Stimulated activated CD8-positive, alpha-beta memory T cell treated with anti-CD3 and anti-CD28 coated beads, Interleukin-4, amount 100 ng/mL, for 48 hours (primary cell): ENCODE data around the gene RALGAPA2.

Source experiments
- DNase-seq: peaks from one replicate; pipeline ENCODE4 v3.0.0-alpha.2; 2020

RALGAPA2 gene

DNA sequence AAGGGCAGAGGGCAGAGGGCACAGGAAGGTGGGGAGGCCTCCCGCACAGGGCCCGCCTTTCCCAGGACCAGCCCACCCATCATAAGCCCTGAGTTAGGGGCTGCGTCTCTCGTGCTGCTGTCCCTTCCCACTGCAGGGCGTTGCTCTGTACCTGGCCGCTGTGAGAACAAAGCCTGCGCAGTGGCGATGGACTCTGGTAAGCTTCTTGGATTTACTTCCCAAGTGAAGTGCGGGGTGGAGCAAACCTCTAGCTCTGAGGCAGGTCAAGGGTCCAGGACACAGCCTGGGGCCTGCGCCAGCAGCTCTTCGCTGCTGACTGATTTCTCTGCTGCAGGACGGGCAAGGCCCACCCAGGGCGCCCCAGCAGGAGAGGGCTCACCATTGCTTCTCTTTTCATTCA is 320.7 kb downstream of the RALGAPA2 start:
- DNase-seq, result no peak

- no peak for DNase-seq
Measured at GRCh38 chr20:20391115-20391514, 321.3 kb downstream of the RALGAPA2 start.

- DNase-seq, result no peak
Measured at GRCh38 chr20:20390393-20390792, 322.1 kb downstream of the RALGAPA2 start.

DNA sequence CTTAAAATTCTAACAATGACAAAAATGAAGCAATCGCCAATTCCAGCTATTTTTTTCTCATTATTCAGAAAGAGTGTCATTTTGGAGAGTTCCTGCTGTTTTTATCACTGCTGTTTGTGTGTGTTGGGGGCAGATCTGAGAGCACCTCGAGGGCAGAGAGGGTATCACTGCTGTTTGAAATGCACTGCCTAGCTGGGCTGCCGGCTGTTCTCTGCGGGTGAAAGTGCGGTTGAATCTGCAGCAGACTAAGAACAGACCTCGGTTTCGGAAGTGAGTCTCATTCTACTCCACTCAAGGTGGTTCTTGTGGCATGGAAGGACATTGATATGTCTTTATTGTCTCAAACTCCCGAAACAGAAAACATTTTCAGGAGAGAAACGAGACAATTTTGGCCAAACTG is 326.3 kb downstream of the RALGAPA2 start:
- no peak for DNase-seq

GRCh38 chr20:20375862-20376261 is 336.6 kb downstream of the RALGAPA2 start:
- DNase-seq, result no peak

DNA sequence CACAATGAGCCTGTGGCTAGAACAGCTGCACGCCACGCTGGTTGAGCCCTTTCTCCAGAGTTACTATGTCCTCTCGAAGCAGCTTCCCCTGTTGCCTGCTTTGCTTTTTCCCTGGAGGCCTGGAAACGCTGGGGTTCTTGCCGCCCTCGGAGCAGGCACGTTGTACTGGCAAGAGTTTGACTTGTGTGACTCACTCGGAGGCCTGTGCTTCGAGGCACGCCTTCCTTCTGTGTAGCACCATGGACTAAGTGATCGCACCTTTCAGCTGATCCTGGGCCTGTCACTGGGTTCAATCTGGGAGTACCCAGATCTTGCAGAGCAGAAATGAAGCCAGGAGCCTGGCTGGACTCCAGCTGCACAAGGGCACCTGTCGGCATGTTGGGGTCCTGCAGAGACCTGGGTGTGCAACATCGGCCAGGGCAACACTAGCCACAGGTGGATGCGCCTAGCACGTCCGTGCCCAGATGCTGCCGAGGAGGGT is 339.3 kb downstream of the RALGAPA2 start:
- no peak for DNase-seq

DNA sequence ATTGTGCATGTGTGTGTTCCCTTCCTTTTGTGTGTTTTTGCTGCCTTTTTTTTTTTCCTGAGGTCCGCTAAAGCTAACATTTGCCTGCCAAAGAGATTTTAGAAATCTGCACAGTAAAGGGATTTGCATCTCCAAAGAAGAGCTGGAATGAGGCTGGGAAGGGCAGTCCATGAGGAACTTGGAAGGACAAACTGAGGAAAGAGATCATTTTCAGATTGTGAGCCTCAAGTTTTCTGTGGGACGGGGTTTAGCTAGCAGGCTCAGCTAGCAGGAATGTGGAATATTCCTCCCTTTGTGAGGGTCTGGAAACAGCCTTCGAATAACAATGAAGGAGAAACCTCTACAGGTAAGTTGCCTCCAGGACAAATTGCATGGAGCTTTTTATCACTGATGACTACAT is 340.8 kb downstream of the RALGAPA2 start:
- DNase-seq, result no peak

- no peak for DNase-seq
Measured at GRCh38 chr20:20371083-20371482, 341.4 kb downstream of the RALGAPA2 start.

DNA sequence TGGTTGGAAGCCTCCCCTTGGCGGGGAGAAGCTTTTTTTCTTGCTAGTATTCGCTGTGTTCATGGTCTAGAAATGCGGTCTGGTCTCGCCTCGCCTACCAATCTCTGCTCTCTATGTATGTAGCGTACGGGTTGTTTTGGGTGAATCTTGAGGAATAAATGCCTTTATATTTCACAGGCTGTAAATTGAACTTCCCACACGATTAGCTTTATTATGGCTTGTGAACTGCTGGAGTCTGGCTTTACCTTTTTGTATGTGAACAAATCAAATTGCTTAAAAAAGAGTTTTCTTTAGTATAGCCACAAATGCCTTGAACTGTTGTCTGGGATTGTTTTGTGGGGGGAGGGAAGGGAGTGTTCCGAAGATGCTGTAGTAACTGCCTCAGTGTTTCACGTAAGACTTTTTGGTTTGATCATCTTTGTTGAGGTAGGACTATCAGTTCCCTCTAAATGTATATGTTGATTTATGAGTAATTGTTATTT is 342.3 kb downstream of the RALGAPA2 start:
- DNase-seq, result no peak

DNA sequence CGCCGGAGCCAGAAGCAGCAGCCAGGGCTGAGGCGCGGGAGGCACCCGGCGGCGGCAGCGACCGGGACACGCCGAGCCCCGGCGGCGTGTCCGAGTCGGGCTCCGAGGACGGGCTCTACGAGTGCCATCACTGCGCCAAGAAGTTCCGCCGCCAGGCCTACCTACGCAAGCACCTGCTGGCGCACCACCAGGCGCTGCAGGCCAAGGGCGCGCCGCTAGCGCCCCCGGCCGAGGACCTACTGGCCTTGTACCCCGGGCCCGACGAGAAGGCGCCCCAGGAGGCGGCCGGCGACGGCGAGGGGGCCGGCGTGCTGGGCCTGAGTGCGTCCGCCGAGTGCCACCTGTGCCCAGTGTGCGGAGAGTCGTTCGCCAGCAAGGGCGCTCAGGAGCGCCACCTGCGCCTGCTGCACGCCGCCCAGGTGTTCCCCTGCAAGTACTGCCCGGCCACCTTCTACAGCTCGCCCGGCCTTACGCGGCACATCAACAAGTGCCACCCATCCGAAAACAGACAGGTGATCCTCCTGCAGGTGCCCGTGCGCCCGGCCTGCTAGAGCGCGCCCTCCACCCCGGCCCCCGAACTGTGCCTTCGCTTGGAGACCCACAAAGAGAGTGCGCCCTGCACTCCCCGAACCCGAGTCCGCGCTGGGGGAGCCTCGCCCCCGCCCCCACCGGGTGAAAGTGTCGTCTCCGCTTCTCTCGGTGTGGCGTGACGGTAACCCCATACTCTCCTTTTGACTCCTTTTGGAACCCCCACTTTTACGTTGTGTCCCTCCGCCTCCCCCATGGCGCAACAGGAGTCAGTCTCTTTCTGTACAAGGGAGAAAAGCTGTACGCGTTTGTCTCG is 343.0 kb downstream of the RALGAPA2 start:
- DNase-seq, result peak; percentile 46

- DNase-seq, result peak; percentile 39
Measured at GRCh38 chr20:20368418-20369249, 343.8 kb downstream of the RALGAPA2 start.

DNA sequence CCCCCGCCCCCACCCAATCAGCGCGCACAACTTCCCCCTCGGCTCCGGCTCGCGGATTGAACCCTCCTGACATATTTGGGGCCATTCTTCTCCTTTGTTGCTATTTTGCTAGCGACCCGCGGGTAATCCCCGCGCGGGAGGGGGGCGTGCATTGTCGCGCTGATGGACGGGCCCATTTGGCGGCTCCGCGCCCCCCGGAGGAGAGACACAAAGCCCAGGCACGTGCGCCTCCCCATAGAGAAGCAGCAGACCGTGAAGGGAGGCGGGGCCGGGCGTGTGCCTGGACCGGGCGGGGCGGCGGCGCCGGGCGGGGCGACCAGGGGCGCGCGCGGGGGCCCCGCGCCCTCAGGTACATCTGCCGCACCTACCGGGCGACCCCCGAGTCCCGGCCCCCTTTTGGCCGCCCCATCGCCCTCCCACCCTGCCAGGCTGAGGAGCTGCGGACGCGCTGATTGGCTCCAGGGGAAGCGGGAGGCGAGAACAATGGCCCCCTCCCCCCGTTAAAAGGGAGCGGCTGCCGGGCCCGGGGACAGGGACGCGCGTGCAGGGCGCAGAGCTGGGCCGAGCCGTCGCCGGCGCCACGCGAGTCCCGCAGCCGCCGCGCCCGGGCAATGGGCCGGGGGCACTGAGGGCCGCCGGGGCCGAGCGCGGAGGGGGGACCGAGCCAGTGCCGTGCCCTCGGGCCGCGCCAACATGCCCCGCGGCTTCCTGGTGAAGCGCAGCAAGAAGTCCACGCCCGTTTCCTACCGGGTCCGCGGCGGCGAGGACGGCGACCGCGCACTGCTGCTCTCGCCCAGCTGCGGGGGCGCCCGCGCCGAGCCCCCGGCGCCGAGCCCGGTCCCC is 344.6 kb downstream of the RALGAPA2 start, which contains the start of gene INSM1:
Gene INSM1, plus strand, starts transcription at position 530 of the 843 bp plus-strand sequence. Its CDS starts 164 bp downstream, at position 694.
- peak; percentile 56 for DNase-seq

- DNase-seq, result peak; percentile 36
Measured at GRCh38 chr20:20366876-20367574, 345.4 kb downstream of the RALGAPA2 start.

DNA sequence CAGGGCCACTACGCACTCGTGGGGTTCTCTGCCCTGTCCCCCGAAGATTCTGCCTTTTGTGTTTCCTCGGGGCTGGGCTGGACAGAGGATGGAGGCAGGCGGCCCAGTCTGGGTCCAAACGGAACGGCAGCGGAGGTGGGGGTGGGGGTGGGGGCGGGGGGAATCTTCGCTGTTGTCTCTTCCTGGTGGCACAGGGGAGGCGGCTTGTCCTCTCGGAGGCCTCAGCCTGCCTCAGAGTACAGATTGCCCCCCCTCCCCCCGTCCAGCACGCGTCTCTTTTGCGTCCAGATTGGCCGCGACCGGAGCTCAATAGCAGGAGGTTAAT is 345.9 kb downstream of the RALGAPA2 start:
- DNase-seq, result no peak

DNA sequence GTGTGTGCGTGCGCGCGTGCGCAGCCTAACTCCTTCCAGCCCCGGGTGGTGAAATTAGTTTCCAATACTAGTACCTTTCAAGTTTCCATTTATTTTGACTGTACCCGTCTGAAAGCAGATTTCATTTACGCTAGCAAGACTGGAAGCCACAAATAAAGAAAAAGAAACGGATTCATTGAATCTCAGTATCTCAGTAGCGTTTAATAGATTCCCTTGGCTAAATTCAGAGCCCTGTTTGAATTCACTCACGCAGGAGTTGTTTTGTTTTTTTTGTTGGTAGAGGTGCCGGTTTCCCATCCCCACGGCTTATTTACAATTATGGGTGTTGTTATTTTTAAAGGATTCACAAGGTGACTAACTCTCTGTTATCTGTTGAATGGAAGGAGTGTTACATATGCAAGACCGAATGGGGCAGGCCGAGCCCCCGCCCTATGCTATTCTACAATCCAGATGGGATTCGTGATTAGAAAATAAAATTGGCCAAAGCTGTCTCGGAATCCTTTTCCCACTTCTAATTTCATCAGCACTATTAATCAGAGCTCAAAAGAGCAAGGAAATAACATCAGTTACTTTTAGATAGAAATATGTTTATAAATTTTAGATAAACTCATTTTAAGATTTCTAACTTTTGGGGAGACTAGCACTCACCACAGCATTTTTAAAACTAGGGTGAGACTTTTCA is 346.8 kb downstream of the RALGAPA2 start:
- no peak for DNase-seq

GRCh38 chr20:20364593-20365479 is 347.6 kb downstream of the RALGAPA2 start:
- peak; percentile 48 for DNase-seq

DNA sequence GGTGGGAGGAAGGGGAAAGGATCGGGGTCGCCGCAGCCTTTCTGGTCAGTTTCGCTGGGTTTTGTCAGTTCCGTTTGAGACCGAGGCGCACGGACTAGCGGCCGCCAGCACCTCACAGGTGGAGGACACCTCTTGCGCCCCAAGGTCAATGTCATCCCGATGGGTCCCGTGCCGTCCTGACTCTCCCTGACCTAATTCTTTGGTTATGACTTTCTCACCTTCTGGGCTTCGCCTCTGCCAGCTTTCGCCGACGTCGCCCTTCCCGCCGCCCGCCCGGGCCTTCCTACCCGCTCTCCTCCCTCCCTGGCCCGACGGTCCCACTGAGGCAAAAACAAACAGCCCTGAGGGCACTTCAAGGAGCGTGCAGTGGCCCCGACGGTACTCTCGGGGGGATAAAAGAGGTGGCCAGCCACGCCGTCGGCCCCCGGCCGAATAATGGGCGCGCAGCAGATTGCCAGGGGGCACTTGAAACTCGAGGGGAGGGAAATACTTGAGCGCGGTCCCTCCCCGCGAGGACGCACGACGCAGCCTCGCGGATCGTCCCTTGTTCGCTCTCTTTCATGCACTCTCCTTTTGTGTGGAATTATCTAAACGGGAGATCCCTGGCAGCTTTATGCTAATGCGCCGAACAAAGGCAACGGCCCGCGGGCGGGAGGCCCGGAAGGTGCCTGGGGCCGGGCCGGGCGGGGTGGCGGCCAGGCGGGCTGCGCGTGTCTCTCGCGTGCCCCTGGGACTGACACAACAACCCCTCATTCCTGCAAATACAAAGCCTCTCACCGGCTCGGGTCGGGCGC is 348.4 kb downstream of the RALGAPA2 start:
- DNase-seq, result peak; percentile 50

DNA sequence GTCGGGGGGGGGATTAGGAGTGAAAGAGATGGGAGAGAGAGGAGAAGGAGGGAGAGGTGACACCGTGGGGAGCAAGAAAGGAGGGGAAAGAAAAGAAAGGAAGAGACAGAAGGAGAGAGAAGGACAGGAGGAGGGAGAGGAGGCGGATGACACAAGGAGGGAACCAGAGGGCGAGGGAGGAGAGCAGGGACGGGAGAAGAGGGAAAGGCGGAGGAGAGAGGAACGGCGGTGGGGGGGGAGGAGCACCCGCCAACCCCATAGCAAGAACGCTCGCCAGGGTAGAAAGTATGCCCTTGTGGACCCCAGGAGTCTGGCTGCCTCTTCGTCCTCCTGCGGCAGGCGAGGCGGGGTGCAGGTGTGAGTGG is 349.0 kb downstream of the RALGAPA2 start:
- DNase-seq, result no peak

- DNase-seq, result peak; percentile 37
Measured at GRCh38 chr20:20362774-20363433, 349.5 kb downstream of the RALGAPA2 start.
